CD8-positive, alpha-beta memory T cell (primary cell): ENCODE results near the gene ADRB2. TPM values are rescaled to one million over a fixed set of nuclear protein-coding genes. Genes with fewer than 3 reads are reported as not detected.

ENCODE experiments used
- CTCF ChIA-PET: fragments of 350-600 bp; sonication (Branson Sonifier 250); formaldehyde crosslinking; loops from one replicate; lab custom pipeline; 2021; ENCODE audit warnings: antibody characterized with exemption; lab: Charles Lee
- POLR2A ChIA-PET: fragments of 350-600 bp; sonication (Branson Sonifier 250); formaldehyde crosslinking; loops from one replicate; lab custom pipeline; 2021; ENCODE audit warnings: antibody characterized with exemption; lab: Charles Lee
- DNase-seq, 5 donors: peaks; one replicate each; pipeline versions ENCODE4 v3.0.0 to v3.0.0-alpha.2; 2020 to 2022; ENCODE audit warnings: mixed read lengths in 1 of 5
- H3K27ac ChIP-seq: one replicate; pipeline ENCODE4 v1.7.0; 2013; ENCODE audit warnings: low read depth, mild to moderate bottlenecking, low read length, moderate library complexity
- H3K27me3 ChIP-seq: 2 replicates; pipeline ENCODE4 v1.7.0; 2013; ENCODE audit warnings: low read length, mild to moderate bottlenecking; ENCODE audit not compliant: insufficient read depth, poor library complexity, severe bottlenecking
- H3K36me3 ChIP-seq: 2 replicates; pipeline ENCODE4 v1.7.0; 2013; ENCODE audit warnings: mild to moderate bottlenecking, low read length, moderate library complexity; ENCODE audit not compliant: insufficient read depth
- H3K4me1 ChIP-seq: 2 replicates; pipeline ENCODE4 v1.7.0; 2013; ENCODE audit warnings: mild to moderate bottlenecking, low read length, moderate library complexity; ENCODE audit not compliant: insufficient read depth
- H3K4me3 ChIP-seq: 2 replicates; pipeline ENCODE4 v1.7.0; 2013; ENCODE audit warnings: mild to moderate bottlenecking, low read length
- H3K9me3 ChIP-seq: 2 replicates; pipeline ENCODE4 v1.7.0; 2013; ENCODE audit warnings: mild to moderate bottlenecking, low read length
- H3K27ac Mint-ChIP-seq, 8 donors: one replicate each; pipeline ENCODE4 v1.8.0; 2020 to 2021; ENCODE audit warnings: mixed read lengths in 8 of 8, mild to moderate bottlenecking in 6 of 8, inconsistent platforms in 3 of 8, moderate library complexity in 3 of 8
- H3K27me3 Mint-ChIP-seq, 2 donors: one replicate each; pipeline ENCODE4 v1.8.0; 2020 to 2021; ENCODE audit warnings: mixed read lengths in 2 of 2, mild to moderate bottlenecking in 1 of 2, moderate library complexity in 1 of 2
- H3K36me3 Mint-ChIP-seq, 3 donors: one replicate each; pipeline ENCODE4 v1.8.0; 2020 to 2021; ENCODE audit warnings: mixed read lengths in 3 of 3, inconsistent platforms in 1 of 3, mild to moderate bottlenecking in 1 of 3
- H3K4me1 Mint-ChIP-seq, 3 donors: one replicate each; pipeline ENCODE4 v1.8.0; 2020 to 2021; ENCODE audit warnings: mixed read lengths in 3 of 3, inconsistent platforms in 1 of 3, mild to moderate bottlenecking in 1 of 3
- H3K4me3 Mint-ChIP-seq, 7 donors: one replicate each; pipeline ENCODE4 v1.8.0; 2020 to 2021; ENCODE audit warnings: mixed read lengths in 7 of 7, mild to moderate bottlenecking in 6 of 7, moderate library complexity in 4 of 7, inconsistent platforms in 2 of 7
- H3K9me3 Mint-ChIP-seq, 5 donors: one replicate each; pipeline ENCODE4 v1.8.0; 2020 to 2022; ENCODE audit warnings: mixed read lengths in 5 of 5, mild to moderate bottlenecking in 3 of 5, moderate library complexity in 2 of 5, inconsistent platforms in 1 of 5
- polyA plus RNA-seq: library from polyadenylated mRNA; unstranded; fragments of 300-500 nt; fragmentation: Illumina TruSeq; gene quantifications from one replicate; pipeline ENCODE4 v1.2.3, GENCODE V29; 2021
- total RNA-seq, 2 experiments: library from RNA; stranded (reverse); gene quantifications; one replicate each; pipeline ENCODE4 v1.2.3, GENCODE V29; 2021

Gene ADRB2
- total RNA-seq, result 1 to 10 TPM; 1.6 to 2.1 TPM
- 25.7 TPM for polyA plus RNA-seq

GRCh38 chr5:148826053-148826738 lies at the start of gene ADRB2:
Gene ADRB2, plus strand, starts transcription at chr5:148826611. Its CDS starts 221 bp downstream, at chr5:148826832.
- Histone ChIP-seq H3K4me1 (peaks cover 11% of the 10 kb centered on the region), H3K27ac (peak within 1 kb of the TSS; percentile 77), H3K27me3 (no peaks in the 10 kb centered on the region), H3K36me3 (no peaks in the 10 kb centered on the region), H3K9me3 (no peaks in the 10 kb centered on the region), H3K4me3 (peak within 1 kb of the TSS; percentile 78)
- Mint-ChIP-seq H3K27ac (peak within 1 kb of the TSS; percentile 83 to 99 (median 96)), H3K36me3 (peaks cover 9 to 26% (median 13%) of the 10 kb centered on the region in 3 donors), H3K9me3 (no peaks in the 10 kb centered on the region), H3K4me3 (peak within 1 kb of the TSS; percentile 90 to 99 (median 95)), H3K4me1 (peaks cover 48 to 59% (median 59%) of the 10 kb centered on the region in 3 donors), H3K27me3 (peaks cover 0 to 2% of the 10 kb centered on the region in 2 donors)
- ChIA-PET CTCF (interaction anchor here (0.8 to 3.7 kb wide), 8 partner anchors 10 to 176 kb away, joined by 3 to 29 read pairs (median 4); no protein-coding TSS in a partner anchor), POLR2A (interaction anchor here (0.5 to 1.9 kb wide), 8 partner anchors 12 to 1931 kb away, joined by 3 to 12 read pairs (median 4); no protein-coding TSS in a partner anchor)
- peak; percentile 82 to 94 (median 90) for DNase-seq

GRCh38 chr5:148776780-148777179 lies 49.6 kb upstream of the ADRB2 start:
- ChIA-PET CTCF (no interaction called here), POLR2A (interaction anchor here (0.6 kb wide), 1 partner anchor 71 kb away, joined by 7 read pairs; no protein-coding TSS in a partner anchor)
- DNase-seq, result no peak
- no peaks in the 10 kb centered on the region for H3K36me3 ChIP-seq
- H3K27ac ChIP-seq, result no peak overlapping the region
- H3K27me3 ChIP-seq, result no peaks in the 10 kb centered on the region
- no peak overlapping the region for H3K4me3 ChIP-seq
- H3K4me1 Mint-ChIP-seq, result no peaks in the 10 kb centered on the region
- no peaks in the 10 kb centered on the region for H3K4me1 ChIP-seq
- no peaks in the 10 kb centered on the region for H3K9me3 ChIP-seq
- H3K36me3 Mint-ChIP-seq, result no peaks in the 10 kb centered on the region
- no peaks in the 10 kb centered on the region for H3K9me3 Mint-ChIP-seq
- peaks cover 6 to 22% of the 10 kb centered on the region in 2 donors for H3K27me3 Mint-ChIP-seq
- H3K4me3 Mint-ChIP-seq, result no peak overlapping the region
- no peak overlapping the region for H3K27ac Mint-ChIP-seq

- Histone ChIP-seq H3K27me3 (no peaks in the 10 kb centered on the region), H3K4me1 (no peaks in the 10 kb centered on the region), H3K4me3 (no peak overlapping the region), H3K27ac (no peak overlapping the region), H3K9me3 (no peaks in the 10 kb centered on the region), H3K36me3 (no peaks in the 10 kb centered on the region)
- Mint-ChIP-seq H3K9me3 (no peaks in the 10 kb centered on the region), H3K4me1 (no peaks in the 10 kb centered on the region), H3K4me3 (no peak overlapping the region), H3K36me3 (peaks cover 0 to 3% (median 0%) of the 10 kb centered on the region in 3 donors), H3K27ac (peak overlapping the region in 2 of 8 donors; percentile 26 to 31), H3K27me3 (peaks cover 4 to 15% of the 10 kb centered on the region in 2 donors)
- CTCF ChIA-PET, result interaction anchor here (0.7 kb wide), 1 partner anchor 434 kb away, joined by 3 read pairs; no protein-coding TSS in a partner anchor
- no peak for DNase-seq
- POLR2A ChIA-PET, result no interaction called here
These were observed 47.5 kb upstream of the ADRB2 start for GRCh38 chr5:148778882-148779281.

GRCh38 chr5:148780711-148781110 lies 45.7 kb upstream of the ADRB2 start:
- Histone ChIP-seq H3K4me1 (no peaks in the 10 kb centered on the region), H3K4me3 (no peak overlapping the region), H3K9me3 (no peaks in the 10 kb centered on the region), H3K27me3 (no peaks in the 10 kb centered on the region), H3K27ac (no peak overlapping the region), H3K36me3 (no peaks in the 10 kb centered on the region)
- Mint-ChIP-seq H3K4me1 (no peaks in the 10 kb centered on the region), H3K9me3 (no peaks in the 10 kb centered on the region), H3K36me3 (peaks cover 0 to 3% (median 0%) of the 10 kb centered on the region in 3 donors), H3K27me3 (peaks cover 4 to 24% of the 10 kb centered on the region in 2 donors), H3K27ac (no peak overlapping the region), H3K4me3 (no peak overlapping the region)
- ChIA-PET POLR2A (no interaction called here), CTCF (interaction anchor here (1.1 to 1.4 kb wide), 3 partner anchors 39 to 254 kb away, joined by 3 to 5 read pairs (median 4); no protein-coding TSS in a partner anchor)
- no peak for DNase-seq

- Mint-ChIP-seq H3K27me3 (peaks cover 4 to 26% of the 10 kb centered on the region in 2 donors), H3K36me3 (peaks cover 0 to 3% (median 0%) of the 10 kb centered on the region in 3 donors), H3K4me1 (no peaks in the 10 kb centered on the region), H3K9me3 (no peaks in the 10 kb centered on the region), H3K27ac (no peak overlapping the region), H3K4me3 (no peak overlapping the region)
- CTCF ChIA-PET, result interaction anchor here (1.1 kb wide), 1 partner anchor 175 kb away, joined by 3 read pairs; no protein-coding TSS in a partner anchor
- Histone ChIP-seq H3K9me3 (no peaks in the 10 kb centered on the region), H3K4me3 (no peak overlapping the region), H3K4me1 (no peaks in the 10 kb centered on the region), H3K27me3 (no peaks in the 10 kb centered on the region), H3K36me3 (no peaks in the 10 kb centered on the region), H3K27ac (no peak overlapping the region)
- DNase-seq, result no peak
- POLR2A ChIA-PET, result interaction anchor here (0.6 kb wide), 1 partner anchor 19 kb away, joined by 3 read pairs; no protein-coding TSS in a partner anchor
These were observed 44.6 kb upstream of the ADRB2 start for GRCh38 chr5:148781766-148782165.

GRCh38 chr5:148785223-148785622 lies 41.2 kb upstream of the ADRB2 start:
- Histone ChIP-seq H3K36me3 (no peaks in the 10 kb centered on the region), H3K27ac (no peak overlapping the region), H3K9me3 (no peaks in the 10 kb centered on the region), H3K4me3 (no peak overlapping the region), H3K4me1 (no peaks in the 10 kb centered on the region), H3K27me3 (no peaks in the 10 kb centered on the region)
- H3K27me3 Mint-ChIP-seq, result peaks cover 6 to 30% of the 10 kb centered on the region in 2 donors
- CTCF ChIA-PET, result no interaction called here
- POLR2A ChIA-PET, result no interaction called here
- peaks cover 0 to 3% (median 0%) of the 10 kb centered on the region in 3 donors for H3K36me3 Mint-ChIP-seq
- H3K4me1 Mint-ChIP-seq, result no peaks in the 10 kb centered on the region
- no peak overlapping the region for H3K4me3 Mint-ChIP-seq
- H3K9me3 Mint-ChIP-seq, result no peaks in the 10 kb centered on the region
- DNase-seq, result no peak
- no peak overlapping the region for H3K27ac Mint-ChIP-seq

DNA sequence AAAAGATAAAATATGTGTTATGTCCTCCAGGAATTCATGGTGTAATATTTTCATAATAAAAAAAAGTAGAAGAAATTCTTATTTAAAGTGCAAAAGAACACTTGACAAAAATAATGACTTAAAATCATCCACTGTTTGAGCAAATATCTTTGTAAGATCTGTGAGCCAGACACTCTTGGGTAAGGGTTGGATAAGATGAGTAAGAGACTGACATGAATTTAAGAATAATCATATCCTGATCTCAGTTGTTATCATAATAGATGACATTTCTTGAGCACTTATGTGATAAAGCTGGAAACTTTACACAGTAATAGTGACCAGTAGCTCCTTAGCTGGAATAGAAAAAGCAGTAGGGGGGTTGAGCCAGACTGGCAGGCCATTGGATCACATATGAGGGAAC lies 40.0 kb upstream of the ADRB2 start:
- Mint-ChIP-seq H3K9me3 (no peaks in the 10 kb centered on the region), H3K27ac (no peak overlapping the region), H3K4me1 (no peaks in the 10 kb centered on the region), H3K4me3 (no peak overlapping the region), H3K36me3 (peaks cover 0 to 3% (median 0%) of the 10 kb centered on the region in 3 donors), H3K27me3 (peaks cover 6 to 32% of the 10 kb centered on the region in 2 donors)
- Histone ChIP-seq H3K4me1 (no peaks in the 10 kb centered on the region), H3K27ac (no peak overlapping the region), H3K9me3 (no peaks in the 10 kb centered on the region), H3K27me3 (no peaks in the 10 kb centered on the region), H3K4me3 (no peak overlapping the region), H3K36me3 (no peaks in the 10 kb centered on the region)
- DNase-seq, result no peak
- CTCF ChIA-PET, result interaction anchor here (0.8 kb wide), 1 partner anchor 45 kb away, joined by 3 read pairs; no protein-coding TSS in a partner anchor
- POLR2A ChIA-PET, result no interaction called here

GRCh38 chr5:148788636-148789035 lies 37.8 kb upstream of the ADRB2 start:
- peaks cover 2 to 25% of the 10 kb centered on the region in 2 donors for H3K27me3 Mint-ChIP-seq
- POLR2A ChIA-PET, result no interaction called here
- no peaks in the 10 kb centered on the region for H3K36me3 Mint-ChIP-seq

More at GRCh38 chr5:148788636-148789035, 37.8 kb upstream of the ADRB2 start:
- CTCF ChIA-PET, result interaction anchor here (0.7 to 1.1 kb wide), 2 partner anchors 8 to 16 kb away, joined by 3 read pairs; no protein-coding TSS in a partner anchor
- no peaks in the 10 kb centered on the region for H3K27me3 ChIP-seq
- no peaks in the 10 kb centered on the region for H3K36me3 ChIP-seq
- H3K4me1 Mint-ChIP-seq, result no peaks in the 10 kb centered on the region
- H3K9me3 ChIP-seq, result no peaks in the 10 kb centered on the region
- DNase-seq, result no peak
- H3K4me3 Mint-ChIP-seq, result no peak overlapping the region
- H3K27ac ChIP-seq, result no peak overlapping the region
- H3K27ac Mint-ChIP-seq, result no peak overlapping the region
- no peak overlapping the region for H3K4me3 ChIP-seq
- no peaks in the 10 kb centered on the region for H3K4me1 ChIP-seq
- no peaks in the 10 kb centered on the region for H3K9me3 Mint-ChIP-seq
